NCI-H2081 (cell line): ENCODE measurements around the gene POLR2J.
"Not testable (repeated sequence)": the region's sequence is repeated elsewhere in the genome, so short reads cannot be mapped to it uniquely, and the experiment has no call there.

ENCODE experiments used
- DNase-seq, 2 experiments: peaks; one replicate each; lab custom pipeline; 2025; lab: John Stamatoyannopoulos, UW

The POLR2J gene

GRCh38 chr7:102478314-102479208 is at the start of gene POLR2J:
POLR2J (minus strand) TSS chr7:102478922; CDS start chr7:102478860, 62 bp downstream.
- not testable (repeated sequence) for DNase-seq

- not testable (repeated sequence) for DNase-seq
Observed at GRCh38 chr7:102527822-102528793, 49.4 kb upstream of the POLR2J start.

- DNase-seq = not testable (repeated sequence)
Observed at GRCh38 chr7:102527182-102527581, 48.5 kb upstream of the POLR2J start.

GRCh38 chr7:102524803-102525202 is 46.1 kb upstream of the POLR2J start:
- DNase-seq = not testable (repeated sequence)

GRCh38 chr7:102520797-102521196 is 42.1 kb upstream of the POLR2J start:
- not testable (repeated sequence) for DNase-seq

- DNase-seq = not testable (repeated sequence)
Observed at GRCh38 chr7:102517550-102518147, 38.9 kb upstream of the POLR2J start, which contains the start of gene RASA4B. RASA4B (minus strand) TSS chr7:102517777; CDS start chr7:102517710, 67 bp downstream.

- DNase-seq = not testable (repeated sequence)
Observed at GRCh38 chr7:102516951-102517350, 38.2 kb upstream of the POLR2J start.

- DNase-seq = not testable (repeated sequence)
Observed at GRCh38 chr7:102515889-102516288, 37.2 kb upstream of the POLR2J start.

GRCh38 chr7:102514881-102515721 is 36.4 kb upstream of the POLR2J start:
- DNase-seq = not testable (repeated sequence)

GRCh38 chr7:102512642-102513221 is 34.0 kb upstream of the POLR2J start:
- not testable (repeated sequence) for DNase-seq

- DNase-seq = not testable (repeated sequence)
Observed at GRCh38 chr7:102511860-102512522, 33.3 kb upstream of the POLR2J start.

- DNase-seq = not testable (repeated sequence)
Observed at GRCh38 chr7:102510575-102510974, 31.9 kb upstream of the POLR2J start.

- not testable (repeated sequence) for DNase-seq
Observed at GRCh38 chr7:102507410-102508088, 28.8 kb upstream of the POLR2J start.

GRCh38 chr7:102505298-102506185 is 26.8 kb upstream of the POLR2J start:
- DNase-seq = not testable (repeated sequence)

GRCh38 chr7:102503141-102503540 is 24.4 kb upstream of the POLR2J start:
- not testable (repeated sequence) for DNase-seq

- not testable (repeated sequence) for DNase-seq
Observed at GRCh38 chr7:102498321-102498720, 19.6 kb upstream of the POLR2J start.

GRCh38 chr7:102497308-102497707 is 18.6 kb upstream of the POLR2J start:
- DNase-seq = not testable (repeated sequence)

GRCh38 chr7:102496861-102497260 is 18.1 kb upstream of the POLR2J start:
- not testable (repeated sequence) for DNase-seq
